Measurements from ENCODE around the gene HSDL1. TPM values are rescaled to one million over a fixed set of nuclear protein-coding genes. Genes with fewer than 3 reads are reported as not detected.

Gene HSDL1
- total RNA-seq, 4 donors from 2014 or later: 10.1 to 19.2 (median 13.3) TPM

- Histone ChIP-seq H3K36me3 (peaks cover 4 to 100% of the 10 kb centered on the region in 2 donors), H3K27ac (no peak overlapping the region), H3K4me3 (no peak overlapping the region), H3K4me1 (no peaks in the 10 kb centered on the region), H3K27me3 (no peaks in the 10 kb centered on the region), H3K9me3 (no peaks in the 10 kb centered on the region)
- TF ChIP-seq POLR2A (IDR thresholded peaks at IDR 0.05): no peak
- TF ChIP-seq POLR2AphosphoS5 (IDR thresholded peaks at IDR 0.05): no peak
- TF ChIP-seq, protein P1, sequence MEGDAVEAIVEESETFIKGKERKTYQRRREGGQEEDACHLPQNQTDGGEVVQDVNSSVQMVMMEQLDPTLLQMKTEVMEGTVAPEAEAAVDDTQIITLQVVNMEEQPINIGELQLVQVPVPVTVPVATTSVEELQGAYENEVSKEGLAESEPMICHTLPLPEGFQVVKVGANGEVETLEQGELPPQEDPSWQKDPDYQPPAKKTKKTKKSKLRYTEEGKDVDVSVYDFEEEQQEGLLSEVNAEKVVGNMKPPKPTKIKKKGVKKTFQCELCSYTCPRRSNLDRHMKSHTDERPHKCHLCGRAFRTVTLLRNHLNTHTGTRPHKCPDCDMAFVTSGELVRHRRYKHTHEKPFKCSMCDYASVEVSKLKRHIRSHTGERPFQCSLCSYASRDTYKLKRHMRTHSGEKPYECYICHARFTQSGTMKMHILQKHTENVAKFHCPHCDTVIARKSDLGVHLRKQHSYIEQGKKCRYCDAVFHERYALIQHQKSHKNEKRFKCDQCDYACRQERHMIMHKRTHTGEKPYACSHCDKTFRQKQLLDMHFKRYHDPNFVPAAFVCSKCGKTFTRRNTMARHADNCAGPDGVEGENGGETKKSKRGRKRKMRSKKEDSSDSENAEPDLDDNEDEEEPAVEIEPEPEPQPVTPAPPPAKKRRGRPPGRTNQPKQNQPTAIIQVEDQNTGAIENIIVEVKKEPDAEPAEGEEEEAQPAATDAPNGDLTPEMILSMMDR (IDR thresholded peaks at IDR 0.05): no peak
- TF ChIP-seq EP300 (IDR thresholded peaks at IDR 0.05): no peak
- WGBS, 2 donors (ENCODE audit: low coverage in 1 of 2): 93 to 100% methylated on average over 1 to 3 of the region's 4 CpGs
- no peak for ATAC-seq
These were observed 51.1 kb downstream of the HSDL1 start for GRCh38 chr16:84093879-84094270.

GRCh38 chr16:84093120-84093878 lies 51.7 kb downstream of the HSDL1 start:
- 84 to 91% methylated on average over 6 to 15 of the region's 16 CpGs for WGBS, 2 donors (ENCODE audit: low coverage in 1 of 2)
- Histone ChIP-seq H3K27ac (no peak overlapping the region), H3K4me3 (no peak overlapping the region), H3K27me3 (no peaks in the 10 kb centered on the region), H3K36me3 (peaks cover 4 to 100% of the 10 kb centered on the region in 2 donors), H3K4me1 (no peaks in the 10 kb centered on the region), H3K9me3 (no peaks in the 10 kb centered on the region)
- ATAC-seq: no peak
- TF ChIP-seq, protein P1 (IDR thresholded peaks at IDR 0.05): no peak
- TF ChIP-seq POLR2A (IDR thresholded peaks at IDR 0.05) (no peak), POLR2AphosphoS5 (IDR thresholded peaks at IDR 0.05) (no peak), EP300 (IDR thresholded peaks at IDR 0.05) (no peak)

DNA sequence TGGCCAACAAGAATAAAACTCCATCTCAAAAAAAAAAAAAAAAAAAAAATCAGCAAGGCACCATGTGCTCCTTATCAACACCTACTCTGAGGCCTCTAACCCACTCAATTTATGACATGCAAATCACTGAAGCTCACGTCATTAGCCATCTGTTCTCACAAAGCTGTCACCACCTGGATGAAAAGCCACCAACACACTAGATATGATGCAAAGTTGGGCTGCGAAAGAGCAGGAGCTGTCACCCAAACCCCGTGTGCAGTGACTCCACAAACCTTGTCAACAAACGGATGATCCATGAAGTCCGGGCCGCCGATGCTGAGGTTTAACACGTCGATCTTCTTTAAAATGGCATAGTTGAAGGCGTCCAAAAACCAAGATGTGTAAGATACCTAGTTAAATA lies 53.5 kb downstream of the HSDL1 start:
- Histone ChIP-seq H3K4me3 (no peak overlapping the region), H3K36me3 (peaks cover 0 to 100% of the 10 kb centered on the region in 2 donors), H3K27ac (no peak overlapping the region), H3K9me3 (no peaks in the 10 kb centered on the region), H3K27me3 (no peaks in the 10 kb centered on the region), H3K4me1 (no peaks in the 10 kb centered on the region)
- WGBS, 2 donors (ENCODE audit: low coverage in 1 of 2): 87 to 93% methylated on average over 4 to 10 of the region's 10 CpGs
- ATAC-seq: no peak
- no peak for TF ChIP-seq POLR2AphosphoS5 (IDR thresholded peaks at IDR 0.05)
- no peak for TF ChIP-seq POLR2A (IDR thresholded peaks at IDR 0.05)
- TF ChIP-seq, protein P1 (IDR thresholded peaks at IDR 0.05): no peak
- no peak for TF ChIP-seq EP300 (IDR thresholded peaks at IDR 0.05)

DNA sequence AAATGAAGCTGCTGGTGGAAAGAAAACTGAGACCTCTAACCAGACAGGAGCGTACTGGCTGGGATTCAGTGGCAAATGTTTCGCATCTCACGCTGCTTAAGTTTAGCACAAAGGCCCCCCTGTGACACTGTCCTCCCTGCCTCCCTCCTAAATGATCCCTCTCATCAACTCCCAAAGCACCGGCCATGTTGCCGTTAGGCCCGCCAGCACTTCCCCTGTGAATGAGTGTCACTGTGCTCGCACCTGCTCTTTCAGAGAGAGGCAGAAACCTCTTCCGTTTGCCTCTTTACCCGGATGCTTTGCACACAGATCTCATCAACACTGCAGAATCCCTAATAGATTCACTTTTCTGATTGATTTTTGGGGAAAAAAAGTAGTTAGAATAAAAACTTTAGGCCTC lies 54.8 kb downstream of the HSDL1 start:
- Histone ChIP-seq H3K27ac (no peak overlapping the region), H3K4me1 (no peaks in the 10 kb centered on the region), H3K36me3 (peaks cover 0 to 98% of the 10 kb centered on the region in 2 donors), H3K27me3 (no peaks in the 10 kb centered on the region), H3K9me3 (no peaks in the 10 kb centered on the region), H3K4me3 (no peak overlapping the region)
- no peak for TF ChIP-seq POLR2AphosphoS5 (IDR thresholded peaks at IDR 0.05)
- TF ChIP-seq, protein P1 (IDR thresholded peaks at IDR 0.05): no peak
- TF ChIP-seq EP300 (IDR thresholded peaks at IDR 0.05): no peak
- no peak for TF ChIP-seq POLR2A (IDR thresholded peaks at IDR 0.05)
- 83 to 89% methylated on average over 9 of the region's 9 CpGs for WGBS, 2 donors (ENCODE audit: low coverage in 1 of 2)
- ATAC-seq: no peak
